ENCODE results near the gene FBP1.

The FBP1 gene

DNA sequence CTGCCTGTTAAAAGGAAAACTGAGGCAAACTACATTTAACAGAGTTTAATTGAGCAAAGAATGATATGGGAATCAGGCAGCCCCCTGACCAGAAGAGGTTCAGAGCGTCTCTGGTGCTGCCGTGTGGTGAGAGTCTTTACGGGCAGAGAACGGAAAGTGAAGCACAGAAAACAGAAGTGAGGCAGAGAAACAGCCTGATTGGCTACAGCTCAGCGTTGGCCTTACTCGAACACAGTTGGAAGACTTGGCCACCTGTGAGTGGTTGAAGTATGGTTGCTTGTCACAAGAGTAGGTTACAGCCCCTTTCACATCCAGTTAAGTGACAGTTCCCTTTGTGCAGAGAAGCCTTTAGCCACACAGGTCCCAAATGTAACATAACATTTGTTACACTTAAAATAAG, 16.9 kb upstream of the FBP1 start:
- peak overlapping the region; percentile 47; the same call in 1 of the 2 replicates for H2AFZ ChIP-seq (ENCODE audit: low read length)
- peak overlapping the region; percentile 90 for H3K27ac ChIP-seq (ENCODE audit: low read depth, low read length, poor library complexity, severe bottlenecking)
- H3K4me3 ChIP-seq (ENCODE audit: low read depth, low read length, poor library complexity, severe bottlenecking): peak overlapping the region; percentile 52
- H3K9ac ChIP-seq (ENCODE audit: low read length): peak overlapping the region; percentile 82
- TF ChIP-seq, protein P1, sequence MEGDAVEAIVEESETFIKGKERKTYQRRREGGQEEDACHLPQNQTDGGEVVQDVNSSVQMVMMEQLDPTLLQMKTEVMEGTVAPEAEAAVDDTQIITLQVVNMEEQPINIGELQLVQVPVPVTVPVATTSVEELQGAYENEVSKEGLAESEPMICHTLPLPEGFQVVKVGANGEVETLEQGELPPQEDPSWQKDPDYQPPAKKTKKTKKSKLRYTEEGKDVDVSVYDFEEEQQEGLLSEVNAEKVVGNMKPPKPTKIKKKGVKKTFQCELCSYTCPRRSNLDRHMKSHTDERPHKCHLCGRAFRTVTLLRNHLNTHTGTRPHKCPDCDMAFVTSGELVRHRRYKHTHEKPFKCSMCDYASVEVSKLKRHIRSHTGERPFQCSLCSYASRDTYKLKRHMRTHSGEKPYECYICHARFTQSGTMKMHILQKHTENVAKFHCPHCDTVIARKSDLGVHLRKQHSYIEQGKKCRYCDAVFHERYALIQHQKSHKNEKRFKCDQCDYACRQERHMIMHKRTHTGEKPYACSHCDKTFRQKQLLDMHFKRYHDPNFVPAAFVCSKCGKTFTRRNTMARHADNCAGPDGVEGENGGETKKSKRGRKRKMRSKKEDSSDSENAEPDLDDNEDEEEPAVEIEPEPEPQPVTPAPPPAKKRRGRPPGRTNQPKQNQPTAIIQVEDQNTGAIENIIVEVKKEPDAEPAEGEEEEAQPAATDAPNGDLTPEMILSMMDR (IDR thresholded peaks at IDR 0.05; ENCODE audit: low read length): peak; percentile 14; the same call in 1 of the 2 replicates
- TF ChIP-seq EZH2 (IDR thresholded peaks at IDR 0.05; ENCODE audit: borderline replicate concordance, low read length): no peak
- no peaks in the 10 kb centered on the region for H3F3A ChIP-seq (ENCODE audit: insufficient read depth, low read length)
- H3K36me3 ChIP-seq (ENCODE audit: insufficient read depth, low read length): no peaks in the 10 kb centered on the region
- H4K20me1 ChIP-seq (ENCODE audit: insufficient read depth, low read length): no peaks in the 10 kb centered on the region
- no peaks in the 10 kb centered on the region for H3K9me2 ChIP-seq (ENCODE audit: low read depth, low read length)
- no peaks in the 10 kb centered on the region for H3K9me3 ChIP-seq (ENCODE audit: low read length)
- no peaks in the 10 kb centered on the region for H3K79me2 ChIP-seq (ENCODE audit: insufficient read depth, low read length)
- H3K4me2 ChIP-seq (ENCODE audit: low read length): peak overlapping the region; percentile 92
- no peaks in the 10 kb centered on the region for H3K27me3 ChIP-seq (ENCODE audit: insufficient read depth, low read length)
- peaks cover 27% of the 10 kb centered on the region for H3K4me1 ChIP-seq (ENCODE audit: insufficient read depth, low read length, severe bottlenecking)

DNA sequence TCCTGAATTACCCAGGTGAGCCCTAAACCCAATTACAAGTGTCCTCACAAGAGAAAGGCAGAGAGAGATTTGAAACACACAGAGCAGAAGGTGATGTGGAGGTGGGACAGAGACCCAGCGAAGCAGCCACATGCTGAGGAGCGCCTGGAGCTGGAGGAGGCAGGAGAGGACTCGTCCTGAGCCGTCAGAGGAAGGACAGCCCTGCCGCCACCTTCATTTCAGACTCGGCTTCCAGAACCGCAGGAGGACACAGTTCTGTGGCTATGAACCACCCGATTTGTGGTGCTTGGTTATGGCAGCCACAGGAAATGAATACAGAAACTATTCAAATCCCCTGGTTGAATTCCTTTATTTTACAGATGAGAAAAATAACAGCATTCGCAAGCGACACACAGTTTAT, 16.4 kb upstream of the FBP1 start:
- Histone ChIP-seq H3K79me2 (ENCODE audit: insufficient read depth, low read length) (no peaks in the 10 kb centered on the region), H3K4me3 (ENCODE audit: low read depth, low read length, poor library complexity, severe bottlenecking) (peak overlapping the region; percentile 52), H3K9me3 (ENCODE audit: low read length) (no peaks in the 10 kb centered on the region), H3K27me3 (ENCODE audit: insufficient read depth, low read length) (no peaks in the 10 kb centered on the region), H3F3A (ENCODE audit: insufficient read depth, low read length) (no peaks in the 10 kb centered on the region), H3K4me1 (ENCODE audit: insufficient read depth, low read length, severe bottlenecking) (peaks cover 27% of the 10 kb centered on the region), H2AFZ (ENCODE audit: low read length) (peak overlapping the region; percentile 39), H3K9ac (ENCODE audit: low read length) (peak overlapping the region; percentile 82), H3K9me2 (ENCODE audit: low read depth, low read length) (no peaks in the 10 kb centered on the region), H3K4me2 (ENCODE audit: low read length) (peak overlapping the region; percentile 92), H3K36me3 (ENCODE audit: insufficient read depth, low read length) (no peaks in the 10 kb centered on the region), H3K27ac (ENCODE audit: low read depth, low read length, poor library complexity, severe bottlenecking) (peak overlapping the region; percentile 90), H4K20me1 (ENCODE audit: insufficient read depth, low read length) (no peaks in the 10 kb centered on the region)
- no peak for TF ChIP-seq EZH2 (IDR thresholded peaks at IDR 0.05; ENCODE audit: borderline replicate concordance, low read length)
- TF ChIP-seq, protein P1 (IDR thresholded peaks at IDR 0.05; ENCODE audit: low read length): no peak

DNA sequence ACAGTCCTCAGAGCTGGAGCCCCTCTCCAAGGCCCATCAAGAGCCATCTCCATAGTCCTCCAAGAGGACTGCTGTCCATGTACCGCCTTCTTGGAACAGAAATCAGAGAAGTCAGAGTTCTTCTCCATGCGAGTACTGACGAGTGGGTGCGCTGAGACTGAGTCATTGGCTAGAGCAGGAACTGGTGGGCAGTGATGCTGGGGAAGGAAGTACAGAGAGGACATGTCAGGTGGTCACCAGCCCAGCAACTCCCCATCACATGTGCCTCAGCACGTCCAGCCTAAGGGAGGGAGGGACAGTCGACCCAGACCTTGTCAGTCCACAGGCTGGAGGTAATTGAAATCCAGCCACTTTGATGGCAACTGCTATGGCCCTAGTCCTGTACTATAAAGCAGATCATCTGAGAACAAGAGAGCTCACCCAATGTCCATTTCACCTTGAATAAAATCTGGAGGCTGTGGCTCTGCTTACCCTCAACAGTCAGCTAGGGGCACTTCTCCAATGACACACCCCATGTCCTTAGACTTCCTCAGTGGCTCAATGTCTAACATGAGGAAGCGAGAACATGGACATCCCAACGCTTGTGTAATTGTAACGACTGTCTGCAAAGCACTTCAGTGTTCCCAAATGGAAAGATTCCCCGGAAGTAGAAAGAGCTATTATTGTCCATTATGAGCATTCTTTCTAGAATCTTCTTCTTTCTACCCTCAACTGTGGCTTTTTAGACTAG, 15.0 kb upstream of the FBP1 start:
- H3K9me2 ChIP-seq (ENCODE audit: low read depth, low read length): no peaks in the 10 kb centered on the region
- H3K9me3 ChIP-seq (ENCODE audit: low read length): no peaks in the 10 kb centered on the region
- H3K4me3 ChIP-seq (ENCODE audit: low read depth, low read length, poor library complexity, severe bottlenecking): no peak overlapping the region
- H3K79me2 ChIP-seq (ENCODE audit: insufficient read depth, low read length): no peaks in the 10 kb centered on the region
- H2AFZ ChIP-seq (ENCODE audit: low read length): no peak overlapping the region
- no peak for TF ChIP-seq EZH2 (IDR thresholded peaks at IDR 0.05; ENCODE audit: borderline replicate concordance, low read length)
- TF ChIP-seq, protein P1 (IDR thresholded peaks at IDR 0.05; ENCODE audit: low read length): no peak
- H3K27me3 ChIP-seq (ENCODE audit: insufficient read depth, low read length): no peaks in the 10 kb centered on the region
- peaks cover 29% of the 10 kb centered on the region for H3K4me1 ChIP-seq (ENCODE audit: insufficient read depth, low read length, severe bottlenecking)
- no peak overlapping the region for H3K9ac ChIP-seq (ENCODE audit: low read length)
- H3K36me3 ChIP-seq (ENCODE audit: insufficient read depth, low read length): no peaks in the 10 kb centered on the region
- H3K4me2 ChIP-seq (ENCODE audit: low read length): no peak overlapping the region
- no peaks in the 10 kb centered on the region for H3F3A ChIP-seq (ENCODE audit: insufficient read depth, low read length)
- no peaks in the 10 kb centered on the region for H4K20me1 ChIP-seq (ENCODE audit: insufficient read depth, low read length)
- H3K27ac ChIP-seq (ENCODE audit: low read depth, low read length, poor library complexity, severe bottlenecking): no peak overlapping the region

Data from OCI-LY1 (cell line).